GM19324 (cell line): Measurements from ENCODE around the gene NDUFB2.
"Not testable (repeated sequence)": the region's sequence is repeated elsewhere in the genome, so short reads cannot be mapped to it uniquely, and the experiment has no call there.

Experiments
- ATAC-seq: cut with Tn5 transposase; IDR thresholded peaks from one replicate; pipeline ENCODE4 v1.9.1; 2021; ENCODE audit warnings: mild to moderate bottlenecking, moderate library complexity; ENCODE audit not compliant: unreplicated experiment, low FRiP score

Gene NDUFB2

DNA sequence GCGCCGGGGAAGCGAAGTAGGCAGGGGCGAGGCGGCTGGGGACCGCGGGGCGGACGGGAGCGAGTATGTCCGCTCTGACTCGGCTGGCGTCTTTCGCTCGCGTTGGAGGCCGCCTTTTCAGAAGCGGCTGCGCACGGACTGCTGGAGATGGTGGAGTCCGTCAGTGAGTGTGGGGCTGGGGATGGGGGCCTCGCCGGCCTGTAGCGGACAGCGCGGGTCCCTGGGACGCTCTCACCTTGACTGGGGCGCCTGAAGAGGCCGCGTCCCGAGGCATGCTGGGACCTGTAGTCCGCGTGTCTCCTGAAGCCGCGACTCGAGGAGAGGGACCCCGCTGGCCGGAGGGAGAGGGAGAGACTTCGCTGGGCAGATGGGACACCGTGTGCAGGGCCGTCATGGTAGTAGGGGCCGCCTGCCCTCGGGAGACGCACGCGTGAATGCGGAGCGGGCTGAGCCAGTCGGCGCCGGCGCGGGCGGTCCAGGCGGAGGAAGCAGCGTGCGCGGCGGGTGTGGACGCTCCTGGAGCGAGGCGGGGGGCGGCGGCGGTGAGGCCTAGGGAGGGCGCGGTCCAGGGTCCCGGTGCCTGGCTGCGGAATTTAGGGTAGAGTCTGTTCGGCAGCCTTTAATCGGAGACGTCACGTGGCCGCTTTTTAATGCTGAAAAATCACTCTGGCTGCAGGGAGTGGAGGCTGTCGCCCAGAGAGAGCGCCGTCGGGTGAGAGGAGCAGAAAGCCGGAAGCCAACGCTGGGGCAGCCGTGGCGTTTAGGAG is at the start of gene NDUFB2:
Gene NDUFB2, plus strand, starts transcription at position 29 of the 767 bp plus-strand sequence. Its CDS starts 37 bp downstream, at position 66.
- ATAC-seq, result peak; percentile 94

DNA sequence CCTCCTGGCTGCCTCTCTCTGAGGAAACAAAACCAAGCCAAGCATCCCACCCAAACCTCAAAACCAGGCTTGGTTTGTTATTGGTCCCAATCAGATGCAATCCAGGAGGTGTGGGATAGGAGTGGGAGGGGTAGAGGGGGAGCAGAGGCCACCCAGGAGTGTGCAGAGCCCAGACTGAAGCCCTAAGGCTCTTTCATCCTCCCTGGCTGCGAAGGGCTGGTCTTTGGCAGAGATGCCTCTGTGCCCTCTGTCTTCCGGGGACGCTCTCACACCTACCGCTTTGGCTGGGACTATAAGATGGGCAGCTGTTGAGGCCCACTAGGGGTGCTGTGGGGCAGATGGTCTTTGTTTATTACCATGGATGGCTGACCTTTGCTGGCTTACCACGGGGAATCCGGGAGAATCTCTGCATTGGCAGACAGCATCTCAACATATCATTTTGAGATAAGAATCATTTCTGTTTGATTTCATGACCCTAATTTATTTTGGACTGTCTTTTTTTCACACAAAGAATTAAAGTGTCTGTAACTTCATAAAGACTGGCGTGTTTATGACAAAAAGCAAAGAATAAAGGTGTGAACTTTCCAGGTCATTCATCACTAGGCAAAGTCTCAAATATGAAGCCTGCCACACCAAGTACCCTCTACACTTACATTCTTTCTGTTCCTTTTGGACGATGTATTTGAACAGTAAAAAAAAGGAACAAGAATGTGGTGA is 49.4 kb upstream of the NDUFB2 start:
- ATAC-seq, result peak; percentile 79

DNA sequence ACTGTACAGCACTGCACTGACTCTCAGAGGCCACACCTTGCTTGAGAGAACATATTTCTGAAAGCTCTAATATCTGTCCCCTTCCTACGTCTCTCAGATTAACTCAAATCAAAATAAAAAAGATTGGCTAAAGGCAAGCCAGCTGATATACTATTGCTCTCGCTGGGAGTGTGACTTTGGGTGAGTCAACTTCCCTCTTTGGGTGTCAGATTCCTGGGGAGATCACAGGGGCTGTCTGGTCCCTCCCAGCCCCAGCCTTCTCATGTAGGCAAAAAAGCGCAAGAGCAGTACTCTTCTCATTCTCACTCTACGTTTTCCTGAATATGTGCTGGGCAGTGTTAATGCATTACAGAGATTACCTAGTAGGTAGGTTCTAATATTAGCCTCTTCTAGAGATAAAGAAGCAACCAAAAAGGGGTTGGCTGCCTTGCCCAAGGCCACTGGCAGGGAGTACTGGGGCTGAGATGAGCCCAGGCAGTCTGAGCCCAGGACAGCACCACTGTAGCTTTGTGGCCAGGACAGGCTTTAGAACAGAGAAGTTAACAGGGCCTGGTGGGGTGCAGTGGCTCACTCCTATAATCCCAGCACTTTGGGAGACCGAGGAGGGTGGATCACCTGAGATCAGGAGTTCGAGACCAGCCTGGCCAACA is 46.8 kb upstream of the NDUFB2 start:
- no peak for ATAC-seq

DNA sequence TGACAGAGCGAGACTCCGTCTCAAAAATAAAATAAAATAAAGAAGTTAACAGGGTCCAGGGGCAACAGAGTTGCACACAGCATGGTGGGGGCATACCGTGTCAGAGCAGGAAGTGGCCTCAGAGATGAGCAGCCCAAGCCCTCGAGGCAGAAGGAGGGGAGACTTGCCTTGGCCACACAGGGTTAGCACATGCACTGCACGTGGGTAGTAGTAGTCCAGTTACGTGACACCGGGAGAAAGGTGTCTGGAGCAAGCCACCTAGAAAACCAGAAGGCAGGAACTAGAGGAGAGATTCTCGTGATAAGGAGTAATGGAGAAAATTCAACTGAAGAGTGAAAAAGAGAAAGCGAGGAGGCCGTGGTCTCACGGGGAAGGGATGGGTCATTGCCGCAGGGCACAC is 46.1 kb upstream of the NDUFB2 start:
- ATAC-seq, result no peak

DNA sequence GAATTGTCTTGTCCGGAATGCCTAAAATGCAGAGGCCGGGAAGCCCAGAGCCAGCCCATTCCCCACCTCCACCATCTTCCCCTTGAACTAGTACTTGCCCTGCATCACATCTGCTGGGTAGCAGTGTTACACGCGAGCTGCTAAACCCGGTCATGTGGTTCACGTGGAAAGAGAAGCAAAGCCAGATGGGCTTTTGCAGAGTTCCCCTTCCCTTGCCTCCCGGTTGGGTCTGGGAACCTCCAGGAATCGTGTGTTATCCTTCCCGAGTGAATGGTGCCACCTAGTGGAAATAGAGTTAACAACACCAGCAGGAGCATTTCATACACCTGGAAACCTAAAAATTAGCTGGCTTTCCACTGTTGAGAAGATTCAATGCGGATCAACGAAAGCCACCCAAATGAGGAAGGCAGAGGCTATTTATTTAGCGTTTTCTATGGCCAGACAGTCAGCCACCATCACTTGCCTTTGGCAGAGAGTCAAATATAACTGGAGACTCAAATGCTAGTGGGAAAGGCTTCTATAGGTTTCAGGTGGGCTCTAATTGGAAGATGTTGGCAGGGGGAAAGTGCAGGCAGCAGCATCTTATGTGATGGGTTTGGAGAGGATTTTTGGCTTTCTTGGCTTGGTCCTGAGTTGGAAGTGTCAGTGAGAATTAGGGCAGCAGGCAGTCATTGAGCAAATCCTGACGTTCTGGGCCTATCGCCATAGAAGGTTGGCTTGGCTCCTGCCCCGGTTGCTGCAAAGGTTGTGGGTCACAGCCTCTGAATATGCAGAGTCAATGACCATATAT is 43.0 kb upstream of the NDUFB2 start:
- no peak for ATAC-seq

DNA sequence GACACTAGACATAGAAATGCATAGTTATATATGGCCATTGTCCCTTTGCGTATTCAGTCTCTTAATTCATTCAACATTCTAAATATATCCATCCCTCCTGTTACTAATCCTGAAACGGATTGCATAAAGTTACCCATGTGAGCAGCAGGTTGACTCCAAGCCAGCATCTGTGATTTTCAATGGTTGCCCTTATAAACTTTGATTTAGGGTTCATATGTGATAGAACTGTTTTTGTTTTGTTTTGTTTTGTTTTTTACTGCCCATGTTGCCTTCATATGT is 42.5 kb upstream of the NDUFB2 start:
- ATAC-seq, result no peak

DNA sequence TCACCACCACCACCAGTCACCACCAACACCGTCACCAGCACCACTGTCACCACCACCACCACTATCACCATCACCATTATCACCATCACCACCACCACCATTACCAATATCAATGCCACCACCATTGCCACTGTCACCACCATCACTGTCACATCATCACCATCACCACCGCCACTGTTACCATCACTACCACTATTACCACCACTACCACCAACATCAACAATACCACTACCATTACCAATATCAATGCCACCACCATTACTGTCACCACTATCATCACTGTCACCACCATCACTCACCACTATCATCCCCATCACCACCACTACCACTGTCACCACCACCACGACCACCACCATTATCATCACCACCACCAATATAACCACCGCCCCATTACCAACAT is 41.8 kb upstream of the NDUFB2 start:
- no peak for ATAC-seq

DNA sequence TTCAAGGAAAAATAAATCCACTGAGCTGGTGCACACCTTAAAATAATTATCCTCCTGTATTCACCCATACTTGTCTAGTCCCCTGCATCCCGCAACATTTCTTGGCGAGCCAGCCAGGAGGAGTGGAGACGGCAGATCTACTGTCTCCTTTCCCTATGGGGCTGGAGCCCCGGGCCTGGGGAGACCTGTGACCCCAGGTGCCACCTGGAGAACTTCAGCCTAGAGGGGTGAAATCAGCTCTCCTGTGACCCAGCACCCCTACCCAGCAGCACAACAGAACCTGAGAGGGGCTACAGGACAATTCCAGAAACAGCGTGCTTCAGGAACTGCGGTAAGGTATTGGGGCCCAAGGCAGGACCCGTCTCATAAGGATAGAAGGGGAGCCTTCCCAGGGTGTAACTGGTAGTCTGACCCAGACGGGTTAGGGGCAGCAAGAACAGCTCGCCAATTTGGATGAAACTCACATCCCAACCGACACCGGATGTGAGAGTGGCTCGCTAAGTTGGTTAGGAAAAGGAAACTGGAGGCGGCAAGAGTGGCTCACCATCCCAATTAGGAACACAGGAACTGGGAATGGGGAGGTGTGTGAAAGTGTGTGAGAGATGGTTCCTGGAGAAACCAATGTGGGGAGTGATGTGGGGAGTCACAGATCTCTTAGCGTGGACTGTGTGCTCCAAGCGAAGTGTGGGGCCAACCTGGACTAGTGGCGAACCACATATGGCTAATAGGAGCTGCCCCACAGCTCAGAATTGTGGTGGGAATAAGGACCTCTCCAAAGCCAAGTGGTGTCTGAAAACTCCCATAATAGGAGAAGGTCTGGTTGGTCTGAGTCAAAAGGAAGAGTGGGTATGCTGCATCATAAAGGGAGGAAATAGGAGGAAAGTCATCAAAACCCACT is 40.7 kb upstream of the NDUFB2 start:
- no peak for ATAC-seq

DNA sequence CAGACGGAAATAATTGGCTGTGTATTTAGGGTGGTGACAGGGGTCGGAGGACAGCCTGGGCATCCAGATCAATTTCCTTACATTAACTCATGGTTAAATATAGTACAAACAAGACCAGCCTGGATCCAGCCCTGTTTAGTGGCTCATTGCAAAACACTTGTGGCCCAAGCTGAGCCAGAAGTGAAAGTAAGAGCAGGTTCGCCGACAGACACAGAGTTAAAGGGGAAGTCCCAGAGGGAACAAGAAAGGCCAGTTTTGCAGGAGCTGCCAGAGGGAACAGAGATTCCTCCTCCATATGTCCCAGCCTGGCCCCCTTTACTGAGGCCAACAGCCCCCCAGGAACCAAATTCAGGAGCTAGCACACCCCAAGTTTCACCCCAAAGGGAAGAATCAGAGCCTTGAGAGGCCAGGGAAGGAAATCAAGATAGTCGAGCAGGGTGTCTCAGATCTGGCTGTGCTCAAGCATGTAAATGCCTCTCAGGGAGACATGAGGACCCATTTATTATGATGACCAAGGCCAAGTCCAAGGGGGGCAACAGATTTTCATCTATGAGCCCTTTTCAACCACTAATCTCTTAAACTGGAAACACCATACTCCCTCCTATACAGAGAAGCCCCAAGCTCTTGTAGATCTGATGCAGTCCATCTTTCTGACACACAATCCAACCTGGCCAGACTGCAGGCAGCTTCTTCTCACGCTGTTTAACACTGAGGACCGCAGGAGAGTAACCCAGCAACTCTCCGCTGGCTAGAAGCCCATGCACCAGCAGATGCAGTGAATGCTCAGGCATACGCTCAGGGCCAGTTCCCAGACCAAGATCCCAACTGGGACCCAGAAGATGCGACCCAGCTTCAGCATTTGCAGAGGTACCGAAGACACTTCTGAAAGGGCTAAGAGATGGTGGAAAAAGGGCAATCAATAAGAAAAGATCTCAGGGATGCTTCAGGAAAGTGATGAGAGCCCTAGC is 39.7 kb upstream of the NDUFB2 start:
- ATAC-seq, result no peak

DNA sequence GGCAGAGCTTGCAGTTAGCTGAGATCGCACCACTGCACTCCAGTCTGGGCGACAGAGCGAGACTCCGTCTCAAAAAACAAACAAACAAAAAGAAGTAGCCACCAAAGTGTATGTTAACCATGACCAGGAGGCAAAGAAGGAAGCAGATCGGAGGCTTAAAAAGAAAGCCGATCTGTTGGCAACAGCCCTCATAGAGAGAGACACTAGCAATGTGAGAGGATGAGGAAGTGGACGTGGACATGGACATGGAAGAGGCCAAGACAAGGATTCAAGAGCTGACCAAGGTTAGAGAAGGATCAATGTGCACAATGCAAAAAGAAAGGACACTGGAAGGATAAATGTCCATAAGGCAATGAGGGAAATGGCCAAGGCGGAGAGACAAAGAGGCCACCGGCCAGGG is 38.6 kb upstream of the NDUFB2 start:
- no peak for ATAC-seq

DNA sequence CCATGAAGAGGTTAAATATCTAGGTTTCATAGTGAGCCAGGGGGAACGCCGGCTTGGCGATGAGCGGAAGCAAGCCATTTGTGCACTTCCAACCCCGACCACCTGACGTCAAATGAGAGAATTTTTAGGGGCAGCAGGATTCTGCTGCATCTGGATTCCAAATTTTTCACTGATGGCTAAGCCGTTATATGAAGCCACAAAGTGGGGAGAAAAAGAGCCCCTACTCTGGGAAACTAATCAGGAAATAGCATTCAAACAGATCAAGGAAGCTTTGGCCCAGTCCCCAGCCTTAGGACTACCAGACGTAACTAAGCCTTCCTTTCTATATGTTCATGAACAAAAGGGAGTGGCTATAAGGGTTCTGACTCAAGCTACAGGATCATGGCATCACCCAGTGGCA is 36.7 kb upstream of the NDUFB2 start:
- no peak for ATAC-seq

DNA sequence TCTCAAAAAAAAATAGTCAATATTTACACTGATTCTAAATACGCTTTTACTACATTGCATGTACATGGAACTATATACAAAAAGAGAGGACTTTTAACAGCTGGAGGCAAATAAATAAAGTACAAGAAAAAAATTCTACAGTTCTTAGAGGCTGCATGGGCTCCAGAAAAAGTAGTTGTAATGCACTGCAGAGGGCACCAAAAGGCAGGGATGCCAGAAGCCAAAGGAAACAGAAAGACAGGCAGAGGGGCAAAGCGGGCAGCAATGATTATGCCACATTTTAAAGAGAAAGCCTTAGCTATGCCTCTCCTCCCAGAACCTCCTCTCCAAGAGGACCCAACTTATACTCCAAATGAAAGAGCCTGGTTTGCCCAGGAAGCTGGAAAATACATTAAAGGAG is 35.4 kb upstream of the NDUFB2 start:
- no peak for ATAC-seq

DNA sequence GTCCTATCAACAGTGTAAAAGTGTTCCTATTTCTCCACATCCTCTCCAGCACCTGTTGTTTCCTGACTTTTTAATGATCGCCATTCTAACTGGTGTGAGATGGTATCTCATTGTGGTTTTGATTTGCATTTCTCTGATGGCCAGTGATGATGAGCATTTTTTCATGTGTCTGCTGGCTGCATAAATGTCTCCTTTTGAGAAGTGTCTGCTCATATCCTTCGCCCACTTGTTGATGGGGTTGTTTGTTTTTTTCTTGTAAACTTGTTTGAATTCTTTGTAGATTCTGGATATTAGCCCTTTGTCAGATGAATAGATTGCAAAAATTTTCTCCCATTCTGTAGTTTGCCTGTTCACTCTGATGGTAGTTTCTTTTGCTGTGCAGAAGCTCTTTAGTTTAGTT is 33.6 kb upstream of the NDUFB2 start:
- ATAC-seq, result not testable (repeated sequence)

DNA sequence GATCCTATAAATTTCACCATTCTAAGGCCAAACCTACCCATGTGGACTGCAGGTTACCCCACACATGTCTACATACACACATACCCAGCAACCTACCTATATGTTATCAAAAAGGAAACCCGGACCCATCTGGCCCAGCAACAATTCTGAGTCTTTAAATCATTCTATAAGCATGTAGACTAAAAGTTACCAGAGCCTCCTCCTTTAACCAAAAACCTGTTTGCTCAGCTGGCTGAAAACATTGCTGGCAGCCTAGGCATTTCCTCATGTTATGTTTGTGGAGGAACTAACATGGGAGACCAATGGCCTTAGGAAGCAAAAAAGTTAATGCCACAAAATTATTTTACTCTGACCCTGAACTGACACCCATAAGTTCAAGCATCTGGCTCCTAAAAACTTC is 29.0 kb upstream of the NDUFB2 start:
- ATAC-seq, result no peak

DNA sequence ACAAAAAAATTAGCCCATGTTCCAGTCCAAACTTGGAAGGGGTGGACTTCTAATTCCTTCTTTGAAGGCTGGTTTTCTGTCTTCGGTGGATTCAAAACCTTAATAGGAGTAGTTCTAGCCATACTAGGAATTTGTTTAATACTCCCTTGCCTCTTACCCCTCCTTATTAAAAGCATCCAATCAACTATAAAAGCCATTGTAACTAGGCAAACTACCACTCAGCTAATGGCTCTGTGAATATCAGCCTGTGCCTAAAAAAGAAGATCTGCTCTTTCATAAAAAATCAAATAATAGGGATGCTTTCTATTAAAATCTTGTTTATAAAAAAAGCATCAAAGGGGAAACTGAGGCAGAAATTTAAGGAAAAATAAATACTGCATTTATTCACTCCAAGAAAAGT is 27.9 kb upstream of the NDUFB2 start:
- ATAC-seq, result no peak

DNA sequence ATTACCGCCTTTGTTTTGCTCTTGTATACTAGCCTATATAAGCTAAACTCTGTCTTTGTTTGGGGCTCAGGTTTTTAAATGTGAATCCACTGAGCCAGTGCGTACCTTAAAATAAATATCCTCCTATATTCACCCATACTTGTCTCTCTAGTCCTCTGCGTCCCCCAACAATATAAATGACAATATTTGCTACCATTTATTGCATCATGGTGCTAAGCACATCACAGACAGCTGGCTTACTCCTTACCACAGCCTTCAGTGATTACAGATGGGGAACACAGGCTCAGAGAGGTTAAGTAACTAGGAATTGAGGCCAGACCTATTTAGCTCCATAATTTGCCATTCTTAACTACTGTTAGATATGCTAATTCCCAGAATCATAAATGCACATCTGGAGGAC is 27.2 kb upstream of the NDUFB2 start:
- ATAC-seq, result no peak

DNA sequence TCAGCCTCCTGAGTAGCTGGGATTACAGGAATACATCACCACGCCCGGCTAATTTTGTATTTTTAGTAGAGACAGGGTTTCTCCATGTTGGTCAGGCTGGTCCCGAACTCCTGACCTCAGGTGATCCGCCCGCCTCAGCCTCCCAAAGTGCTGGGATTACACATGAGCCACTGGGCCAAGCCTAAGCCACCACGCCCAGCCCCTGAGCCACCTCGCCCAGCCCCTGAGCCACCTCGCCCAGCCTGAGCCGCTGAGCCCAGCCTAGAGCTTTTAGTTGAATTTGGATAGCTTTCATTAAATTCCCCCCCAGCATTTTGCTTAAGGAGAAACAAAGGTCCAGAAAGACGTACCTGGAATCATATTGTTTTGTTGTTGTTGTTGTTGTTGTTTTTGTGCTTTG is 26.6 kb upstream of the NDUFB2 start:
- not testable (repeated sequence) for ATAC-seq

DNA sequence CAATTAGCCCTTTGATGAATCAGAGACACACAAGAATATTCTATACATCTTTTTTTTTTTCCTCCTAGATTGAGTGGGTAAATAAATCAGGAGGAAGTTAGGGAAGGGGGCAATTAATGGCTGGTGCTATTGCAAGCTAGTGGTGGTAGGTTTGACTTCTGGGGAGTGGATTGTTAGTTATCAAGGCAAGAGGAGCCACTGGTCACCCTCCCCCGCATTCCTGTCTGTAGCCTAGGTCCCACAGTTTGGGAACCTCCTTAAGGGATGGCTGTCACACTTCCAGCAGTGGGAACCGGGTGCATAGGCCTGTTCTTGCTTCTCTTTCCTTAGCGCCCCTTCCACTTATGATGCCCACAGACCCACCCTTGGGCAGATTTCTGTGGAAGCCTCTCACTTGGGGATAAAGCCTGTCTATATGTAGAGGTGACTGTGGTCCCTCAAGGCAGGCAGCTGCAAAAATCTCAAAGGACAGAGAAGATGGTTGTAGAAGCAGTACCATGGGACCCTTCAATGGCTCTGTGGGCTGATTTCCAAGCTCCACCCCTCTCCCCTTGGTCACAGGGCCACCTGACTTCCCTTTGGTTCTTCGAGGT is 26.1 kb upstream of the NDUFB2 start:
- no peak for ATAC-seq

DNA sequence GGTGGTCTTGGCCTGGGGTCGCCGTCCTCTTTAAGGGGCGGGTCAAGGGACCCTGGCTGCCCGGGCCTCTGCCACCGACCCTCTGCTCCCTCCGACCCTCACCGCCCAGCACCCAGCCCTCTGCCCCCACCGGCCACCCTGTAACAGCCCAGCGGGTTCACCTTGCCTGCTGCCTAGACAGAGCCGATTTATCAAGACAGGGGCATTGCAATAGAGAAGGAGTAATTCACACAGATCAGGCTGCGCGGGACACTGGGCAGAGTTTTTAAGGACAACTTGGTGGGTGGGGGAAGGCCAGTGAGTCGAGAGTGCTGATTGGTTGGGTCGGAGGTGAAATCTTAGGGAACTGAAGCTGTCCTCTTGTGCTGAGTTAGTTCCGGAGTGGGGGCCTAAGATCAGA is 24.5 kb upstream of the NDUFB2 start:
- ATAC-seq, result no peak
